ENCODE data around the gene SLC12A2.

- TF ChIP-seq, protein P1, sequence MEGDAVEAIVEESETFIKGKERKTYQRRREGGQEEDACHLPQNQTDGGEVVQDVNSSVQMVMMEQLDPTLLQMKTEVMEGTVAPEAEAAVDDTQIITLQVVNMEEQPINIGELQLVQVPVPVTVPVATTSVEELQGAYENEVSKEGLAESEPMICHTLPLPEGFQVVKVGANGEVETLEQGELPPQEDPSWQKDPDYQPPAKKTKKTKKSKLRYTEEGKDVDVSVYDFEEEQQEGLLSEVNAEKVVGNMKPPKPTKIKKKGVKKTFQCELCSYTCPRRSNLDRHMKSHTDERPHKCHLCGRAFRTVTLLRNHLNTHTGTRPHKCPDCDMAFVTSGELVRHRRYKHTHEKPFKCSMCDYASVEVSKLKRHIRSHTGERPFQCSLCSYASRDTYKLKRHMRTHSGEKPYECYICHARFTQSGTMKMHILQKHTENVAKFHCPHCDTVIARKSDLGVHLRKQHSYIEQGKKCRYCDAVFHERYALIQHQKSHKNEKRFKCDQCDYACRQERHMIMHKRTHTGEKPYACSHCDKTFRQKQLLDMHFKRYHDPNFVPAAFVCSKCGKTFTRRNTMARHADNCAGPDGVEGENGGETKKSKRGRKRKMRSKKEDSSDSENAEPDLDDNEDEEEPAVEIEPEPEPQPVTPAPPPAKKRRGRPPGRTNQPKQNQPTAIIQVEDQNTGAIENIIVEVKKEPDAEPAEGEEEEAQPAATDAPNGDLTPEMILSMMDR (IDR thresholded peaks at IDR 0.05; ENCODE audit: poor library complexity, severe bottlenecking): no peak
- TF ChIP-seq EP300 (conservative IDR thresholded peaks at IDR 0.05; ENCODE audit: poor library complexity, severe bottlenecking) (no peak), EZH2 (IDR thresholded peaks at IDR 0.05; ENCODE audit: borderline replicate concordance, insufficient read depth, low read length, poor library complexity, severe bottlenecking) (no peak), POLR2AphosphoS5 (IDR thresholded peaks at IDR 0.05) (no peak), TAF1 (IDR thresholded peaks at IDR 0.05; ENCODE audit: low read depth) (no peak), SMC3 (conservative IDR thresholded peaks at IDR 0.05; ENCODE audit: poor library complexity) (no peak)
Measured at GRCh38 chr5:128228008-128228407, 144.4 kb downstream of the SLC12A2 start.

All from neural cell (in vitro differentiated cells).